Epithelial cell of proximal tubule (primary cell): ENCODE data around the gene CD38. TPM values are rescaled to one million over a fixed set of nuclear protein-coding genes. Genes with fewer than 3 reads are reported as not detected.

Experiments
- DNase-seq: peaks from one replicate; pipeline ENCODE4 v3.0.0-alpha.2; 2011; ENCODE audit warnings: low read depth
- H3K4me3 ChIP-seq: 2 replicates; pipeline ENCODE4 v1.5.1; 2011; ENCODE audit warnings: low read depth, mild to moderate bottlenecking, low read length
- CTCF ChIP-seq: conservative IDR thresholded peaks from 2 replicates; pipeline ENCODE4 v1.5.1; 2012; ENCODE audit warnings: low read depth, mild to moderate bottlenecking, low read length
- total RNA-seq: library from RNA; depleted of rRNA; stranded (reverse); fragments of >200 nt; gene quantifications from 2 replicates; pipeline ENCODE4 v1.2.3, GENCODE V29; 2015

CD38 gene
- total RNA-seq, 1 donor from 2014 or later = not detected

GRCh38 chr4:15868111-15868510 is 90.0 kb downstream of the CD38 start:
- no peak overlapping the region for H3K4me3 ChIP-seq
- no peak for TF ChIP-seq CTCF
- no peak for DNase-seq

- DNase-seq = no peak
- no peak overlapping the region for H3K4me3 ChIP-seq
- TF ChIP-seq CTCF = no peak
These were observed 90.8 kb downstream of the CD38 start for GRCh38 chr4:15868826-15869413.

GRCh38 chr4:15870079-15870478 is 92.0 kb downstream of the CD38 start:
- DNase-seq = no peak
- no peak for TF ChIP-seq CTCF
- no peak overlapping the region for H3K4me3 ChIP-seq

- H3K4me3 ChIP-seq = no peak overlapping the region
- DNase-seq = no peak
- TF ChIP-seq CTCF = no peak
These were observed 93.0 kb downstream of the CD38 start for GRCh38 chr4:15870921-15871664.

- H3K4me3 ChIP-seq = no peak overlapping the region
- no peak for TF ChIP-seq CTCF
- no peak for DNase-seq
These were observed 95.0 kb downstream of the CD38 start for GRCh38 chr4:15873117-15873516.

GRCh38 chr4:15874671-15875070 is 96.5 kb downstream of the CD38 start:
- DNase-seq = no peak
- TF ChIP-seq CTCF = no peak
- no peak overlapping the region for H3K4me3 ChIP-seq
